ENCODE measurements around the gene BBS12.

DNA sequence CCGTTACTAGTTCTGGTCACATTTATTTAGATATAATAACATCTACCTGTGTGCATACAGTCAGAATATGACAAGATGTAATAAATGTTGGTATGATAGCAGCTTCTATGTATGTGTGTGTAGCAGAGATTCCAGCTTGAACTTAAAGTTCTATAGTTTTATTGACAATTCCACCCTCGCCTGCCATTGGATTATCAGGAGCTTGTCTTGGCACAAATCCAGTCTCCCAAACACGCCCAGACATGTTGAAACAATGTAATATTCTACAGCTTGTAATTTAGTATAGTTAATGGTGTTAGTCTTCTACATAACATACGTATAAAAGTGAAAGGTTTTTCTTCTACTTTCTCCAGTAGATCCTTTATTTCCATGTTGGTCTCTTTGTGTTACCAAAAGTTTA, 44.4 kb downstream of the BBS12 start:
- no peak for TF ChIP-seq YY1 (IDR thresholded peaks at IDR 0.05; ENCODE audit: insufficient read depth, insufficient read length)
- TF ChIP-seq SUZ12 (IDR thresholded peaks at IDR 0.05; ENCODE audit: extremely low read depth, insufficient read depth, insufficient read length): no peak
- no peak for TF ChIP-seq ZNF274 (IDR thresholded peaks at IDR 0.05; ENCODE audit: low read depth, low read length)

All from NT2/D1 (cell line).